WTC11 (cell line): ENCODE data around the gene CD164L2. TPM values are rescaled to one million over a fixed set of nuclear protein-coding genes. Genes with fewer than 3 reads are reported as not detected.

ENCODE experiments used
- ATAC-seq: fragments of 200-7000 bp; cut with Tn5 transposase; 2 replicates; pipeline ENCODE4 v1.10.0; 2021; ENCODE audit warnings: mild to moderate bottlenecking, moderate library complexity
- CTCF ChIA-PET: fragments of 300-600 bp; sonication (Branson Sonifier 250); formaldehyde crosslinking; loops from one replicate; lab custom pipeline; 2021; ENCODE audit warnings: antibody characterized with exemption; lab: Charles Lee
- POLR2A ChIA-PET: fragments of 350-600 bp; sonication (Branson Sonifier 250); formaldehyde crosslinking; loops from one replicate; lab custom pipeline; 2021; ENCODE audit warnings: antibody characterized with exemption; lab: Charles Lee
- DNase-seq: peaks from one replicate; pipeline ENCODE4 v3.0.0; 2021; ENCODE audit warnings: low spot score
- H3K27ac Mint-ChIP-seq: 2 replicates; pipeline ENCODE4 v1.8.0; 2021; ENCODE audit warnings: mixed read lengths
- H3K27me3 Mint-ChIP-seq: 2 replicates; pipeline ENCODE4 v1.8.0; 2021; ENCODE audit warnings: low read depth, mild to moderate bottlenecking, moderate library complexity, mixed read lengths
- H3K36me3 Mint-ChIP-seq: 2 replicates; pipeline ENCODE4 v1.8.0; 2021; ENCODE audit warnings: mixed read lengths
- H3K4me1 Mint-ChIP-seq: 2 replicates; pipeline ENCODE4 v1.8.0; 2022; ENCODE audit warnings: mixed read lengths
- H3K4me3 Mint-ChIP-seq: 2 replicates; pipeline ENCODE4 v1.8.0; 2021; ENCODE audit warnings: mild to moderate bottlenecking, moderate library complexity, mixed read lengths
- H3K9me3 Mint-ChIP-seq: 2 replicates; pipeline ENCODE4 v1.8.0; 2021; ENCODE audit warnings: mixed read lengths
- CREM ChIP-seq: sonication (generic); formaldehyde crosslinking; IDR thresholded peaks from 2 replicates; pipeline ENCODE4 v1.8.1; 2022; ENCODE audit warnings: mild to moderate bottlenecking, missing genetic modification reagents, moderate library complexity
- ELF4 ChIP-seq: sonication (generic); formaldehyde crosslinking; IDR thresholded peaks from 2 replicates; pipeline ENCODE4 v1.8.1; 2022; ENCODE audit warnings: low read depth, mild to moderate bottlenecking, moderate library complexity, missing genetic modification reagents
- FOXJ3 ChIP-seq: sonication (generic); formaldehyde crosslinking; IDR thresholded peaks from 2 replicates; pipeline ENCODE4 v1.9.0; 2021; ENCODE audit warnings: missing genetic modification reagents, mild to moderate bottlenecking, borderline replicate concordance
- IRF1 ChIP-seq: sonication (generic); formaldehyde crosslinking; IDR thresholded peaks from 2 replicates; pipeline ENCODE4 v1.8.0; 2023; ENCODE audit warnings: missing genetic modification reagents
- MXD4 ChIP-seq: fragments of 250-450 bp; sonication (Bioruptor Pico); IDR thresholded peaks from 2 replicates; pipeline ENCODE4 v1.8.0; 2021; ENCODE audit warnings: mild to moderate bottlenecking, moderate library complexity, borderline replicate concordance
- NFE2L1 ChIP-seq: sonication (generic); formaldehyde crosslinking; IDR thresholded peaks from 2 replicates; pipeline ENCODE4 v1.8.1; 2023; ENCODE audit warnings: missing genetic modification reagents
- NR3C1 ChIP-seq: sonication (generic); formaldehyde crosslinking; conservative IDR thresholded peaks from 2 replicates; pipeline ENCODE4 v1.8.1; 2023; ENCODE audit warnings: low read depth, mild to moderate bottlenecking, missing genetic modification reagents
- RELA ChIP-seq: sonication (generic); formaldehyde crosslinking; IDR thresholded peaks from 2 replicates; pipeline ENCODE4 v1.8.1; 2022; ENCODE audit warnings: missing genetic modification reagents, mild to moderate bottlenecking, borderline replicate concordance
- SMAD3 ChIP-seq: sonication (generic); formaldehyde crosslinking; IDR thresholded peaks from 2 replicates; pipeline ENCODE4 v1.8.0; 2022; ENCODE audit warnings: missing genetic modification reagents, mild to moderate bottlenecking, borderline replicate concordance
- SMAD4 ChIP-seq: sonication (generic); formaldehyde crosslinking; IDR thresholded peaks from 2 replicates; pipeline ENCODE4 v1.8.0; 2022; ENCODE audit warnings: mild to moderate bottlenecking, missing genetic modification reagents
- SOX15 ChIP-seq: fragments of 250-450 bp; sonication (Bioruptor Pico); IDR thresholded peaks from 2 replicates; pipeline ENCODE4 v1.9.0; 2021; ENCODE audit warnings: mild to moderate bottlenecking
- STAT6 ChIP-seq: sonication (generic); formaldehyde crosslinking; conservative IDR thresholded peaks from 2 replicates; pipeline ENCODE4 v1.8.1; 2023; ENCODE audit warnings: mild to moderate bottlenecking, low read depth, missing genetic modification reagents, moderate library complexity
- ZBTB21 ChIP-seq: sonication (generic); formaldehyde crosslinking; IDR thresholded peaks from 2 replicates; pipeline ENCODE4 v1.8.1; 2023; ENCODE audit warnings: mild to moderate bottlenecking, missing genetic modification reagents, borderline replicate concordance
- ZBTB43 ChIP-seq: sonication (generic); formaldehyde crosslinking; IDR thresholded peaks from 2 replicates; pipeline ENCODE4 v1.8.1; 2023; ENCODE audit warnings: mild to moderate bottlenecking, missing genetic modification reagents
- ZNF138 ChIP-seq: sonication (generic); formaldehyde crosslinking; conservative IDR thresholded peaks from 2 replicates; pipeline ENCODE4 v1.8.1; 2022; ENCODE audit warnings: mild to moderate bottlenecking, moderate library complexity, missing genetic modification reagents
- ZNF317 ChIP-seq: sonication (generic); formaldehyde crosslinking; IDR thresholded peaks from 2 replicates; pipeline ENCODE4 v1.8.1; 2023; ENCODE audit warnings: low read depth, mild to moderate bottlenecking, moderate library complexity, missing genetic modification reagents, borderline replicate concordance
- total RNA-seq: library from RNA; stranded (reverse); gene quantifications from 3 replicates; pipeline ENCODE4 v1.2.3, GENCODE V29; 2021
- TF ChIP-seq, protein P1 (sequence below): sonication (generic); formaldehyde crosslinking; IDR thresholded peaks from 2 replicates; pipeline ENCODE4 v1.8.1; 2022; ENCODE audit warnings: mild to moderate bottlenecking, missing genetic modification reagents, moderate library complexity, borderline replicate concordance
- TF ChIP-seq, protein P2 (sequence below): fragments of 250-450 bp; sonication (Bioruptor Pico); IDR thresholded peaks from 2 replicates; pipeline ENCODE4 v1.8.0; 2021; ENCODE audit warnings: mild to moderate bottlenecking
- TF ChIP-seq, protein P3 (sequence below): fragments of 250-450 bp; sonication (Bioruptor Pico); IDR thresholded peaks from 2 replicates; pipeline ENCODE4 v1.9.0; 2021; ENCODE audit warnings: mild to moderate bottlenecking, borderline replicate concordance

Gene CD164L2
- total RNA-seq, 1 experiment from 2014 or later: 5.5 TPM

- no peak for TF ChIP-seq RELA
- TF ChIP-seq, protein P1, sequence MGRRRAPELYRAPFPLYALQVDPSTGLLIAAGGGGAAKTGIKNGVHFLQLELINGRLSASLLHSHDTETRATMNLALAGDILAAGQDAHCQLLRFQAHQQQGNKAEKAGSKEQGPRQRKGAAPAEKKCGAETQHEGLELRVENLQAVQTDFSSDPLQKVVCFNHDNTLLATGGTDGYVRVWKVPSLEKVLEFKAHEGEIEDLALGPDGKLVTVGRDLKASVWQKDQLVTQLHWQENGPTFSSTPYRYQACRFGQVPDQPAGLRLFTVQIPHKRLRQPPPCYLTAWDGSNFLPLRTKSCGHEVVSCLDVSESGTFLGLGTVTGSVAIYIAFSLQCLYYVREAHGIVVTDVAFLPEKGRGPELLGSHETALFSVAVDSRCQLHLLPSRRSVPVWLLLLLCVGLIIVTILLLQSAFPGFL: no peak; the same call in 1 of the 2 replicates
- TF ChIP-seq SMAD4 (CRISPR knock-in tag): peak; percentile 92
These were observed 32.2 kb downstream of the CD164L2 start (continued) for GRCh38 chr1:27350663-27351540.

- H3K9me3 Mint-ChIP-seq: no peaks in the 10 kb centered on the region
- peak; percentile 41 for ATAC-seq
- DNase-seq: peak; percentile 80
- H3K4me3 Mint-ChIP-seq: peak overlapping the region; percentile 75
- no peak overlapping the region for H3K27ac Mint-ChIP-seq
- H3K4me1 Mint-ChIP-seq: peaks cover 18% of the 10 kb centered on the region
- H3K36me3 Mint-ChIP-seq: peaks cover 9% of the 10 kb centered on the region; the same call in 1 of the 2 replicates
- CTCF ChIA-PET: interaction anchor here (0.6 to 11.0 kb wide), 25 partner anchors 8 to 322 kb away, joined by 3 to 258 read pairs (median 5); partner anchors contain the start of genes CD164L2, IFI6, MAP3K6 and SYTL1
- H3K27me3 Mint-ChIP-seq: peaks cover 12% of the 10 kb centered on the region
- POLR2A ChIA-PET: interaction anchor here (0.5 to 3.1 kb wide), 9 partner anchors 8 to 1198 kb away, joined by 3 to 29 read pairs (median 4); partner anchors contain the start of genes MAP3K6 and SYTL1
- TF ChIP-seq, protein P2, sequence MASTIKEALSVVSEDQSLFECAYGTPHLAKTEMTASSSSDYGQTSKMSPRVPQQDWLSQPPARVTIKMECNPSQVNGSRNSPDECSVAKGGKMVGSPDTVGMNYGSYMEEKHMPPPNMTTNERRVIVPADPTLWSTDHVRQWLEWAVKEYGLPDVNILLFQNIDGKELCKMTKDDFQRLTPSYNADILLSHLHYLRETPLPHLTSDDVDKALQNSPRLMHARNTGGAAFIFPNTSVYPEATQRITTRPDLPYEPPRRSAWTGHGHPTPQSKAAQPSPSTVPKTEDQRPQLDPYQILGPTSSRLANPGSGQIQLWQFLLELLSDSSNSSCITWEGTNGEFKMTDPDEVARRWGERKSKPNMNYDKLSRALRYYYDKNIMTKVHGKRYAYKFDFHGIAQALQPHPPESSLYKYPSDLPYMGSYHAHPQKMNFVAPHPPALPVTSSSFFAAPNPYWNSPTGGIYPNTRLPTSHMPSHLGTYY (CRISPR knock-in tag): no peak
- TF ChIP-seq CREM (CRISPR knock-in tag) (peak; percentile 62; the same call in 1 of the 2 replicates), ZBTB43 (CRISPR knock-in tag) (peak; percentile 94), SOX15 (no peak), NR3C1 (CRISPR knock-in tag) (no peak), IRF1 (CRISPR knock-in tag) (peak; percentile 93), STAT6 (CRISPR knock-in tag) (no peak), ZNF317 (CRISPR knock-in tag) (peak; percentile 57; the same call in 1 of the 2 replicates), FOXJ3 (CRISPR knock-in tag) (no peak), ZBTB21 (0 out of 2 replicates have a peak, but pooled peaks have one; percentile 41), ZNF138 (CRISPR knock-in tag) (peak; percentile 25; the same call in 1 of the 2 replicates), NFE2L1 (CRISPR knock-in tag) (peak; percentile 93), SMAD3 (peak; percentile 93), MXD4 (CRISPR knock-in tag) (no peak), ELF4 (CRISPR knock-in tag) (peak; percentile 84)
- TF ChIP-seq, protein P3, sequence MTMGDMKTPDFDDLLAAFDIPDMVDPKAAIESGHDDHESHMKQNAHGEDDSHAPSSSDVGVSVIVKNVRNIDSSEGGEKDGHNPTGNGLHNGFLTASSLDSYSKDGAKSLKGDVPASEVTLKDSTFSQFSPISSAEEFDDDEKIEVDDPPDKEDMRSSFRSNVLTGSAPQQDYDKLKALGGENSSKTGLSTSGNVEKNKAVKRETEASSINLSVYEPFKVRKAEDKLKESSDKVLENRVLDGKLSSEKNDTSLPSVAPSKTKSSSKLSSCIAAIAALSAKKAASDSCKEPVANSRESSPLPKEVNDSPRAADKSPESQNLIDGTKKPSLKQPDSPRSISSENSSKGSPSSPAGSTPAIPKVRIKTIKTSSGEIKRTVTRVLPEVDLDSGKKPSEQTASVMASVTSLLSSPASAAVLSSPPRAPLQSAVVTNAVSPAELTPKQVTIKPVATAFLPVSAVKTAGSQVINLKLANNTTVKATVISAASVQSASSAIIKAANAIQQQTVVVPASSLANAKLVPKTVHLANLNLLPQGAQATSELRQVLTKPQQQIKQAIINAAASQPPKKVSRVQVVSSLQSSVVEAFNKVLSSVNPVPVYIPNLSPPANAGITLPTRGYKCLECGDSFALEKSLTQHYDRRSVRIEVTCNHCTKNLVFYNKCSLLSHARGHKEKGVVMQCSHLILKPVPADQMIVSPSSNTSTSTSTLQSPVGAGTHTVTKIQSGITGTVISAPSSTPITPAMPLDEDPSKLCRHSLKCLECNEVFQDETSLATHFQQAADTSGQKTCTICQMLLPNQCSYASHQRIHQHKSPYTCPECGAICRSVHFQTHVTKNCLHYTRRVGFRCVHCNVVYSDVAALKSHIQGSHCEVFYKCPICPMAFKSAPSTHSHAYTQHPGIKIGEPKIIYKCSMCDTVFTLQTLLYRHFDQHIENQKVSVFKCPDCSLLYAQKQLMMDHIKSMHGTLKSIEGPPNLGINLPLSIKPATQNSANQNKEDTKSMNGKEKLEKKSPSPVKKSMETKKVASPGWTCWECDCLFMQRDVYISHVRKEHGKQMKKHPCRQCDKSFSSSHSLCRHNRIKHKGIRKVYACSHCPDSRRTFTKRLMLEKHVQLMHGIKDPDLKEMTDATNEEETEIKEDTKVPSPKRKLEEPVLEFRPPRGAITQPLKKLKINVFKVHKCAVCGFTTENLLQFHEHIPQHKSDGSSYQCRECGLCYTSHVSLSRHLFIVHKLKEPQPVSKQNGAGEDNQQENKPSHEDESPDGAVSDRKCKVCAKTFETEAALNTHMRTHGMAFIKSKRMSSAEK (CRISPR knock-in tag): no peak; the same call in 1 of the 2 replicates
These were observed 33.1 kb downstream of the CD164L2 start for GRCh38 chr1:27349784-27350662.
